GM19238 (cell line): ENCODE measurements around the gene ADH7.

Source experiments
- DNase-seq: peaks from one replicate; pipeline ENCODE4 v3.0.0; 2011; ENCODE audit warnings: low spot score; ENCODE audit not compliant: insufficient read length

Gene ADH7

DNA sequence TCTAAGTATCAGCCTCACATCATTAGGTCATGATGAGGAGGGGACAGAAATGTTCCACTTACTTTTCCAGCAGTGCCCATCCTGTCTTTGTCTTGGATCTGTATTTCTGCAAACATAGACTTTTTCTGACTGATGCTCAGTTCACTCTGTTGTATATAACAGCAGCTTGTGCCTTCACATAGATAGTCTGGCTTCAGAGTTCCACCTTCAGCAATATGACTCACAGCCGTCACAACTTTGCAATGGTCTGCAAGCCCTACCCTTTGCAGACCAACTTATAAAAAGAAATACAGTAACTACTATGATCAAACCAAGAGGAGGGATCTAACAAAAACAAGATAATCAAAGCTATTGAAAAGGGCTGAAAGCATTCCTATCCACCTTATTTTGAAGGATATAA, at the start of gene ADH7:
TSS of gene ADH7 (minus strand) at position 189 of the 400 bp plus-strand sequence. CDS start at position 80, 109 bp downstream.
- no peak for DNase-seq

GRCh38 chr4:99483636-99484035, 48.5 kb upstream of the ADH7 start:
- no peak for DNase-seq

GRCh38 chr4:99473131-99473530, 38.0 kb upstream of the ADH7 start:
- no peak for DNase-seq

GRCh38 chr4:99471896-99472295, 36.8 kb upstream of the ADH7 start:
- no peak for DNase-seq

- DNase-seq = no peak
Observed at GRCh38 chr4:99471349-99471748, 36.2 kb upstream of the ADH7 start.

GRCh38 chr4:99468889-99469288, 33.7 kb upstream of the ADH7 start:
- no peak for DNase-seq

GRCh38 chr4:99467887-99468286, 32.7 kb upstream of the ADH7 start:
- no peak for DNase-seq

- no peak for DNase-seq
Observed at GRCh38 chr4:99463566-99463965, 28.4 kb upstream of the ADH7 start.

DNA sequence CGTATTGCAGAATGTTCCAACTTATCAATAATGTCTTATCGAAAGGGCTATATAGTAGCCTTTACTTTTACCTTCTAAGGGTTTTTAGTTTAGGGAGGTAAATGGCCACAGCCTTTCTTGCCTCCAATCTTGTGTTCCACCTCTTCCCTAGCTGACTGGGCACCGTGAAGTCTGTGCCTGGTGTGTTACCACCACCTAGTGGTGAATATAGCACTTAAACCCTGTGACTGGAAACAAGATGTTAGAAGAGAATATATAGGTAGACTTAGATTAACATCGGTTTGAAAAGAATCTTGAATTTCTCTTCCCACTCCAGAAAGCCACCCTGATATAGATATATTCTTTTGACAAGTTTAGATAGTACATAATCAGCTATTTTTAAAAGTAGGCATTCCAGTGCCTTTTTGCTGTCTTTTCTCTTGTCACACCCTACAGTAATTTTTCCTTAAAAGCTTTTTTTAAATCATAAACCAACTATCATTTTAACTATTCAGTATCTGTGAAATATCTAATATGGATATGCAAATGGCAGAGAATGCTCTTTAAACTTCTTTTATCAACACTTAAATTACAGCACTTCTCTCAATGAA, 27.8 kb upstream of the ADH7 start:
- DNase-seq = peak; percentile 35

DNA sequence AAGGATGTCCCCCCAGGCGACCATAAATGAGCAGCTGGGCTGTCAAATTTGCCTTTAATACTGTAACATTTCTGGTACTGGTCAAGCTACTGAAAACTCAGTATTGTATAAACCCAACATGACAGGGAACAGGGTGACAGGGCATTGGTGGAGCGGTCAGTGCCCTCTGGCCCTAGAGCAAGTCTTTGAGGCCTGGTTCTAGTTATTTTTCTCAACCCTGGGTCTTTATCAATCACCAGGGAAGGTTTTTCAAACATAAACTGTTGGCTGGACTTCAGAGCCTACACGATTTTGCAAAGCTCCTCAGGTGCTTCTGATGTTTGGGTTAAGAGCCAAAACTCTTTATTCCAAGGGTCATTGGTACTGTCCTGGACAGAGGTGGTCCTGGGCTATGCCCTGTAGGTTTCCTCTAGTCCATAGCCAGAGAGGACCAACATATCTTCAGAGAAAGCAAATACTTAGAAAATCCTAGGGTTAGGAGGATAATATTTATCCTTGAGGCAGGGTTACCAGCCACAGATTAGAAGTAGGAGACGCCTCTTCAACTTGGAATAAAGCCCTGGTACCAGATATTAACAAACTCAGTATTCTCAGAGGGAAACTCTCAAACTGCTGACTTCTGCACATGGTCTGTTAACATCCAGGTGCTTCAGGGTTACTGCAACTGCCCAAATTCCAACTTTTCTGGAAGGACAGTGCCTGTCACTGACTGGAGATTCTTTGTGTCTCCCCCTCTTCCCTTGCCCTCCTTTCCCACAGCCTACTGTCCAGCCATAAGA, 26.7 kb upstream of the ADH7 start:
- no peak for DNase-seq

GRCh38 chr4:99459546-99460042, 24.5 kb upstream of the ADH7 start:
- DNase-seq = no peak

- no peak for DNase-seq
Observed at GRCh38 chr4:99458911-99459447, 23.8 kb upstream of the ADH7 start.

GRCh38 chr4:99457676-99458075, 22.5 kb upstream of the ADH7 start:
- no peak for DNase-seq

- DNase-seq = no peak
Observed at GRCh38 chr4:99457270-99457669, 22.1 kb upstream of the ADH7 start.

GRCh38 chr4:99447513-99447912, 12.4 kb upstream of the ADH7 start:
- no peak for DNase-seq

- DNase-seq = no peak
Observed at GRCh38 chr4:99447079-99447478, 11.9 kb upstream of the ADH7 start.

DNA sequence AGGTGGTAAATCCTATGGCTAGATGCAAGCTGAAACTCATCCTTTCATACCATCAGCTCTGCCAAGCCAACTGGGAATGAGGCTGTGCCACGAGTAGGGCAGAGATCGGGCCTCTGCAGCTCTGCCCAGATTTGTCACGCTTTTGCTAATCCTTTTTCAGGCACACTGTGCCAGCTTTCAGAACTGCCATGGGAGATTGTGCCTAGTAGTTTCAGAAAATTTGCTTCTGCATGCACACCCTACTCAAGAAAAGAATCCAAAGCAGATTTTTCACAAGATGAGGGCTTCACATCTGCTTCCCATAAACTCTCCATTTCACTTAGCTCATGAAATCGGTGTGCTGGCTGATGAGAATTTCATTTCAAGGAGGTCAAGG, 3.3 kb upstream of the ADH7 start:
- DNase-seq = no peak

DNA sequence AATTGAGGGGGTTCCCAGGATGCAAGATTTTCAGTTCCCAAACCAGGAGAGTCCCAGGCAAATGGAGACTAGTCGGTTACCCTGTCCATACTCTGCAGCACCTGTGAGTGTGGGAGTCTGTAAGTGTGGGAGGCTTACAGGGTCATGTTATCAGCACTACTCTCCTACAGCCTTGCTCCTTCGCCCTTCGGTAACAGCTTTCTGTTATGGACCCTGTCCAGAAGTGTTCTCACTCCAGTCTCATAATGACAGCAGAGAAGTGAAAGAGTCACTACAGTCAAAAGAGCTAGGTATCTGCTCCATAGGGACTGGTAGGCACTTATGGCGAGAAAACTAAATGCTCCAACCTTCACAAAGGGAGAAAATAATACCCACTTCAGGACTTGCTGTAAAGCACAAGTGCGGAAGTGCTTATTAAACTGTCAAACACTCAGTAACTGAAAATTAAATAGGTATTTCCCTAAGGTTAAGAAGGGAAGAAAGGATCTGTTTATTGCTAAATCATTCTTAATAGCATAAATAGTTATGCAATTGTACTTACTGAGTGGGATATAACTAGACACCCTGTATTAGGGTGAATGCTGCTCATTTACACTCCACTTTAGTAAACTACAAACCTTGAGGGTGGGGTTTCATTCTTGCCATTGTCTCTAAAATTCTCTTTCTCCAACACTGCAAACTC, 2.7 kb upstream of the ADH7 start:
- DNase-seq = no peak

- DNase-seq = no peak
Observed at GRCh38 chr4:99436976-99437722, 2.0 kb upstream of the ADH7 start.

GRCh38 chr4:99436462-99436861, 1.3 kb upstream of the ADH7 start:
- no peak for DNase-seq

GRCh38 chr4:99430106-99430505, 5.0 kb downstream of the ADH7 start:
- DNase-seq = no peak
